Left ventricle myocardium inferior (tissue), 1 donor: Measurements from ENCODE around the gene TBX6. TPM values are rescaled to one million over a fixed set of nuclear protein-coding genes. Genes with fewer than 3 reads are reported as not detected.

Experiments used
- DNase-seq: peaks from one replicate; pipeline ENCODE4 v3.0.0-alpha.2; 2020
- H3K27ac ChIP-seq: fragments of 200-600 bp; replicated peaks from 2 replicates; pipeline ENCODE4 v1.8.0; 2021
- H3K27me3 ChIP-seq: fragments of 200-600 bp; 2 replicates; pipeline ENCODE4 v1.8.0; 2021; ENCODE audit warnings: low read depth
- H3K36me3 ChIP-seq: fragments of 200-600 bp; 2 replicates; pipeline ENCODE4 v1.8.0; 2021
- H3K4me1 ChIP-seq: fragments of 200-600 bp; 2 replicates; pipeline ENCODE4 v1.8.0; 2021
- H3K4me3 ChIP-seq: fragments of 200-600 bp; 2 replicates; pipeline ENCODE4 v1.8.0; 2021; ENCODE audit warnings: mild to moderate bottlenecking, moderate library complexity
- H3K9me3 ChIP-seq: fragments of 200-600 bp; replicated peaks from 2 replicates; pipeline ENCODE4 v1.8.0; 2021
- intact Hi-C: fragments of 100-400 bp; cut with micrococcal nuclease; formaldehyde crosslinking; loops from one replicate; pipeline ENCODE4 v1.11.0; 2022
- total RNA-seq: library from RNA; stranded (reverse); fragmentation: NEBNext Ultra II Directional; extraction: Animal tissue kit (Norgen Biotek cat#: 25700); gene quantifications from one replicate; pipeline ENCODE4 v1.2.1, GENCODE V29; 2021
- TF ChIP-seq, protein P1 (sequence below): fragments of 200-600 bp; IDR thresholded peaks from 2 replicates; pipeline ENCODE4 v1.8.0; 2021; ENCODE audit warnings: antibody characterized with exemption, mild to moderate bottlenecking, borderline replicate concordance
- donor health status: DM: no; HTN: yes; CAD: no; lungs with severe emphysema.

TBX6 gene
- total RNA-seq, 1 donor from 2014 or later: 1.0 TPM

DNA sequence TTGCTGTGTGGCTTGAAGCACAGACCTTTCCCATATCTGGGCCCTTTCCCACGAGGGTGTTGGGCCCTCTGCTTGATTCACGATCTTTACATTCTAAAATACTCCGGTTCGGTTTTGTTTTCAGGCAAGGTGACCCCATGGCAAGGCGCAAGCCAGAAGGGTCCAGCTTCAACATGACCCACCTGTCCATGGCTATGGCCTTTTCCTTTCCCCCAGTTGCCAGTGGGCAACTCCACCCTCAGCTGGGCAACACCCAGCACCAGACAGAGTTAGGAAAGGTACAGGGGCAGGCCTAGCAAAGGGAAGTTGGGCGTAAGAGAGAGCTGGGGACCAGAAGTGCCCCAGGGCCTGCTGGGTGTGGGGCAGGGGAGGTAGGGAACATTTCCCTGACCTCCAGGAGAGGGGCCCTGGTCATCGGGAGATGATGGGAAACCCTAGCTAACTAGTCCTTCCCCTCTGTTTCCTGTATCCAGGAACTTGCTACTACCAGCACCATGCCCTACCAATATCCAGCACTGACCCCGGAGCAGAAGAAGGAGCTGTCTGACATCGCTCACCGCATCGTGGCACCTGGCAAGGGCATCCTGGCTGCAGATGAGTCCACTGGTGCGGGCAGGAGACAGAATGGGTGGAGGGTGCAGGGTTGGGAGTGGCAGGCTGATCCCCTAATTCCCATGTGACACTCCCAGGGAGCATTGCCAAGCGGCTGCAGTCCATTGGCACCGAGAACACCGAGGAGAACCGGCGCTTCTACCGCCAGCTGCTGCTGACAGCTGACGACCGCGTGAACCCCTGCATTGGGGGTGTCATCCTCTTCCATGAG, 24.8 kb downstream of the TBX6 start:
- no peaks in the 10 kb centered on the region for H3K9me3 ChIP-seq
- peaks cover 53% of the 10 kb centered on the region for H3K36me3 ChIP-seq

DNA sequence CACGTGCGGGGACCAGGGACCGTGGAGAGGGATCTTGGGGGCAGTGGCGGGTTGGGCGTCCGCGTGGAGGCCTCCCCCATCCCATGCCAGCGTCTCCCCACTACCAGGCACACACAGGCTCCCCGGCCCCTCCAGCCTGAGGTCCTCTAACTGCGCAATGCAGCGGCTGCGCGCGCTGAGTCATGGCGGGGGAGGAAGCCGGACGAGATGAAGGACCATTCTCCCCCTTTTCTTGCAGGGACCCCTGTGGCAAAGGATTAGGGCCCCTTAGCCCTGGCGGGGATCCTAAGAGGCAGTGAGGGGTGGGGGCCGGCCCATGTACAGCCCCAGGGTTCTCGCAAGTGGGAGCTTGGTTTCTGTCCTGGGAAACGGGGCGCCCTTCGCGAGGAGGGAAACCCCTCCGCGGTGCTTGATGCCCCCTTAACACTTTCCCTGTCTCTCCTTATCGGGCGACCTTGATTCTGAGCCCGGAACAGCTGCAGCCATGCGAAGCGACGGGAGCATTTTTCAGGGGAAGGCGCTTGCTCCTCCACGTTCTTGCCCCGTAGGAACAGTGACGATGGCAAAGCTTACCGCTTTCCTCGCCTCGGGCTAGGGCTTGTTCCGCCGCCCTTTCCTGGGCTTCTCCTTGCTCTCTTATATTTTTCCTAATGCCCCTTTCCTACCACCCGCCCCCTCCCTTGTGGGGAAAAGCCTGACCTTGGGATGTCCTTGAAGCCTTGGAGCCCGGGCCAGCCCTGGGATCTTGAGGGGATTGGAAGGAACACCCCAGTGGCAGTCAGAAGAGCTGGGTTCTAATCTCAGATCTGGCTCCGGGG, 25.6 kb downstream of the TBX6 start:
- Histone ChIP-seq H3K4me3 (peak overlapping the region; percentile 93), H3K27me3 (no peaks in the 10 kb centered on the region), H3K27ac (peak overlapping the region; percentile 100), H3K9me3 (no peaks in the 10 kb centered on the region), H3K36me3 (peaks cover 45% of the 10 kb centered on the region), H3K4me1 (peaks cover 84% of the 10 kb centered on the region)
- TF ChIP-seq, protein P1, sequence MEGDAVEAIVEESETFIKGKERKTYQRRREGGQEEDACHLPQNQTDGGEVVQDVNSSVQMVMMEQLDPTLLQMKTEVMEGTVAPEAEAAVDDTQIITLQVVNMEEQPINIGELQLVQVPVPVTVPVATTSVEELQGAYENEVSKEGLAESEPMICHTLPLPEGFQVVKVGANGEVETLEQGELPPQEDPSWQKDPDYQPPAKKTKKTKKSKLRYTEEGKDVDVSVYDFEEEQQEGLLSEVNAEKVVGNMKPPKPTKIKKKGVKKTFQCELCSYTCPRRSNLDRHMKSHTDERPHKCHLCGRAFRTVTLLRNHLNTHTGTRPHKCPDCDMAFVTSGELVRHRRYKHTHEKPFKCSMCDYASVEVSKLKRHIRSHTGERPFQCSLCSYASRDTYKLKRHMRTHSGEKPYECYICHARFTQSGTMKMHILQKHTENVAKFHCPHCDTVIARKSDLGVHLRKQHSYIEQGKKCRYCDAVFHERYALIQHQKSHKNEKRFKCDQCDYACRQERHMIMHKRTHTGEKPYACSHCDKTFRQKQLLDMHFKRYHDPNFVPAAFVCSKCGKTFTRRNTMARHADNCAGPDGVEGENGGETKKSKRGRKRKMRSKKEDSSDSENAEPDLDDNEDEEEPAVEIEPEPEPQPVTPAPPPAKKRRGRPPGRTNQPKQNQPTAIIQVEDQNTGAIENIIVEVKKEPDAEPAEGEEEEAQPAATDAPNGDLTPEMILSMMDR: no peak
- no peak for DNase-seq
- intact Hi-C loops: no loop called here

More for the DNA sequence above, 24.8 kb downstream of the TBX6 start:
- TF ChIP-seq, protein P1: no peak
- peak; percentile 55 for DNase-seq
- Histone ChIP-seq H3K27me3 (no peaks in the 10 kb centered on the region), H3K4me3 (peak overlapping the region; percentile 93), H3K27ac (peak overlapping the region; percentile 100), H3K4me1 (peaks cover 87% of the 10 kb centered on the region)
- intact Hi-C loops: no loop called here

DNA sequence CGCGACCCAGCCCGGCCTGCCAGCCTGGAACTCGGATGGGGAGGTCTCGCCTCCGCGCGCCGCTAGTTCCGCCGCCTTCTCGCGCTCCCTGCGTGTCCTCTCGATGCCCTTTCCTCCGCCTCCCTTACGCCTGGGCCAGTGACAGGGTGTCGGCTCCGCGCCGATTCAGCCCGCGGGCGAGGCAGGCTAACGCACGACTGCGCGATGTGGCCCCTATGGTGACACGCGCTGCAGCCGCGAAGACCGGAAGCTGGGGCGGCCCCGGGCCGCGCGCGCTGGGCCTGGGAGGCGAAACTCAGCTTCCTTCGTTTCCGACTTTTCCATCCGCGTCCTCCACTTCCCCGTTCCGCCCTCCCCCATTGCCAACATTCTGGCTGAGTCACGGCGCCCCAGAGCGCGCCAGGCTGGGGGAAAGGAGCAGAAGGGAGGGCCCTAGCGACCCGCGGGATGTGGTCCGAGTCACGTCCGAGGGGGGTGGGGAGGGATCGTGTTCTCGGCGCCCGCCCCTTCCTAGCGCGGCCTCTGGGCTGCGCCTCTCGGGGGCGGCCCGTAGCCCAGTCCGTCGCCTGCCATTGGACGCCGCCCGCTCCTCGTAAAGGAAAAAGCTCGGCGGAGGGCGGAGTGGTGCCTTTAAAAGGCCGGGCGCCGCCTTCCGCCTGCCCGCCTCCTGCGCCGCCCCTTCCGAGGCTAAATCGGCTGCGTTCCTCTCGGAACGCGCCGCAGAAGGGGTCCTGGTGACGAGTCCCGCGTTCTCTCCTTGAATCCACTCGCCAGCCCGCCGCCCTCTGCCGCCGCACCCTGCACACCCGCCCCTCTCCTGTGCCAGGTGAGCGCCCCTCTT, 26.4 kb downstream of the TBX6 start, which contains the start of gene ALDOA:
Gene ALDOA (plus strand): TSS at position 659 of the 841 bp plus-strand sequence. CDS start 1,138 bp downstream, outside the sequence.
- Histone ChIP-seq H3K4me3 (peak within 1 kb of the TSS; percentile 93), H3K36me3 (peaks cover 37% of the 10 kb centered on the region), H3K4me1 (peaks cover 85% of the 10 kb centered on the region), H3K27ac (peak within 1 kb of the TSS; percentile 100), H3K27me3 (no peaks in the 10 kb centered on the region), H3K9me3 (no peaks in the 10 kb centered on the region)
- peak; percentile 99 for DNase-seq
- intact Hi-C loops: no loop called here
- TF ChIP-seq, protein P1: no peak

DNA sequence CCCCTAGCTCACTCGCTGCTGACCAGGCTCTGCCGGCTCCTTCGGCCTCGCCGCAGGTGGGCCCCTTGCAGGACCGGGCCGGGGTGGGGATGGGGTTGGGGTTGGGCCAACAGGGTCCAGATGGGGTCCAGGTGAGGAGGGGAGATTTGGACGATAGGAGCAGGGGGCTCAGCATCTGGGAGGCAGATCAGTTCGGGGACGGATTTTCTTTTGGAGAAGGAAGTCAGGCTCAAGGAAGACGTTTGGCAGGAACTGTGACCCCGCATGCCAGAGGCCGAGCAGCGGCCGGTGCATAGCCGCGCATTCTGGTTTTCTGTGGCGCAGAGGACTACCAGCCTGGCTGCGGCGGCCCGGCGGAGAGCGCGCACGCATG, 27.0 kb downstream of the TBX6 start:
- H3K36me3 ChIP-seq: peaks cover 31% of the 10 kb centered on the region
- TF ChIP-seq, protein P1: no peak
- peak overlapping the region; percentile 100 for H3K27ac ChIP-seq
- intact Hi-C loops: no loop called here
- H3K9me3 ChIP-seq: no peaks in the 10 kb centered on the region
- H3K4me3 ChIP-seq: peak overlapping the region; percentile 93
- H3K27me3 ChIP-seq: no peaks in the 10 kb centered on the region
- peaks cover 81% of the 10 kb centered on the region for H3K4me1 ChIP-seq
- no peak for DNase-seq
